GM11168 (cell line): ENCODE results near the gene HDAC4.

Experiments used
- in situ Hi-C: fragments of 300-500 bp; cut with MboI; formaldehyde crosslinking; loops from one replicate; pipeline ENCODE4 v1.12.0; 2022; ENCODE audit warnings: low sequenced_read_pairs; ENCODE audit not compliant: unreplicated experiment

Gene HDAC4

DNA sequence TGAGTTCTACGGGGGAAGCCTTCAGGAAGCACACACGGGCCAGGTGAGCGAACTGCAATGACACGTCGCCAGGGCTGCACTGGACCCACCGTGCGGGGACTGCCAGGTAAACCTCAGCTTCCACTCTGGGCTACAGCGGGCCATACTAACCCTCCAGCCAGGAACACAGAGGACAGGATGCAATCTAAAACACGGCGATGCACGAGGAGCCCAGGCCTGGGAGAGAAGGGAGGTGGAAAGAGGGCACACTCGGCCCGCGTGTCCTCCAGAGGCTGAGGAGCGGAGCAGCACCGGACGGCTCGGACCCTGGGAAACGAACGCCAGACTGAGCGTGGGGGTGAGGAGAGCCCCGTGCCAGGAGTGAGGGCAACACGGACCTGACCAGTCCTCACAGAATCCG is 69.3 kb downstream of the HDAC4 start:
- in situ Hi-C loops = no loop called here

DNA sequence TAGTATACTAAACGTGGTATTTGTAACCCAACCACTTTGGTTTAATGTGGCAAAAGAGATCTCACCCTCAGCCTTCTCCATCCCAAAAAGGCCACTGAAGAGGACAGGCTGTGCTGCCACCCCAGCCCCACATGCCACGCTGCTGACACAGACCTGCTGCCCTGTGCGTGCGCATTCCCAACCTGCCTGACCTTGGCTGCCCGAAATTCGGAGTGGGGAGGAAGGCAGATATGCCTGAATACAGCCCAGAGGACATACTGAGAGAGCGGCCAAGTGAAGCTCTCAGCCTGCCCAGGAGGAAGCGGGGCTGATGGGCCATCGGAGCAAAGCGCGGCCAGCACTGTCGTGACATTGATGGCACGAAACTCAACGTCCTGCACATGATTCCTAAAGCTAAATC is 70.0 kb downstream of the HDAC4 start:
- in situ Hi-C loops = no loop called here

DNA sequence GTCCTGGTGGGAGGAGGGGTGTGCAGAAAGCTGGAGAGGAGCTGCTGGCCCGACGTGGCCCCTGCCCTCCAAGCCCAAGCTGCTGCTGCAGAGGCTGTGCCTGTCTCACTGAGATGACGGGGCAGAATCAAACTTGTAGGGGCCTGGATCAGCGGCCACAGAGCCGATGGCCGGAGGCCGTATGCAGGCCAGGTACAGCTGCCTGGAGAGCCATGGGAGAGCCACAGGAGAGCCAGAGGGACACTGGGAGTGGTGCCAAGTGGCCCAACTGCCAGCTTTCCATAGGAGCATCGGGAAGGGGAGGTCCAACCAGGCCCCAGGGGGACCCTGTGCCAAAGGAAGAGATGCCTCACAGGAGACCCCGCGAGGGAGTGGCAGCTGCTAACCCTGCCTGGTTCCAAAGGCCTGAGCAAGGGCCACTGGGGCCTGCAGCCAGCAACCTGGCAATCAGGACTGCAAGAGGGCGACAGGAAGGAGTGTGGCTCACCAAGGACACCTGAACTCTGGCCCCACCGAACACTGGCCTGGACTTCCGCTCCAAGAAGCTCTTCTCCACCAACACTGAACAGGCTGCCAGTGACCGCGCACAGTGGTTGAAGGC is 70.7 kb downstream of the HDAC4 start:
- in situ Hi-C loops = no loop called here

DNA sequence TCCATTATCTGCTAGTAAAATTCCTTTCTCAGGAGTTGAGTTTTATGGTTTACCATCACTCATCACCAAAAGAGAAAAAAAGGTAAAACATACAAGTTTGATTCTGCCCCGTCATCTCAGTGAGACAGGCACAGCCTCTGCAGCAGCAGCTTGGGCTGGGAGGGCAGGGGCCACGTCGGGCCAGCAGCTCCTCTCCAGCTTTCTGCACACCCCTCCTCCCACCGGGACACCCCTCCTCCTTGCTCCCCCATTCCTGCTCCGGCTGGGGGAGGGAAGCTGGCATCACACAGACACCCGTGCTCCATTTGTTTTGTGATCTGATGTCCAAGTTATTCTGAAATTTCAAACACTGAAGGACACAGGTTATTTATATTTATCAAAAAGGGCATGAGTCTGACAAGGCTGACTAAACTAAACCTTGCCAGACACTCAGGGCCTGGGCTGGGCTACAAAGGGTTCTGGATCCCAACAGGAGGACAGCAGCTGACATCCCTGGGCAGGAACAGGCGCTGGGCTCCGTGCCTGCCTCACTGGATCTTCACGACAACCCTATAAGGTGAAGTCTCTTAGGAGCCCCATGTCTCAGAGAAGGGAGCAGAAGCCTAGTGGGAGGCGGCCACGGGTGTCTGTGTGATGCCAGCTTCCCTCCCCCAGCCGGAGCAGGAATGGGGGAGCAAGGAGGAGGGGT is 71.4 kb downstream of the HDAC4 start:
- in situ Hi-C loops = no loop called here

DNA sequence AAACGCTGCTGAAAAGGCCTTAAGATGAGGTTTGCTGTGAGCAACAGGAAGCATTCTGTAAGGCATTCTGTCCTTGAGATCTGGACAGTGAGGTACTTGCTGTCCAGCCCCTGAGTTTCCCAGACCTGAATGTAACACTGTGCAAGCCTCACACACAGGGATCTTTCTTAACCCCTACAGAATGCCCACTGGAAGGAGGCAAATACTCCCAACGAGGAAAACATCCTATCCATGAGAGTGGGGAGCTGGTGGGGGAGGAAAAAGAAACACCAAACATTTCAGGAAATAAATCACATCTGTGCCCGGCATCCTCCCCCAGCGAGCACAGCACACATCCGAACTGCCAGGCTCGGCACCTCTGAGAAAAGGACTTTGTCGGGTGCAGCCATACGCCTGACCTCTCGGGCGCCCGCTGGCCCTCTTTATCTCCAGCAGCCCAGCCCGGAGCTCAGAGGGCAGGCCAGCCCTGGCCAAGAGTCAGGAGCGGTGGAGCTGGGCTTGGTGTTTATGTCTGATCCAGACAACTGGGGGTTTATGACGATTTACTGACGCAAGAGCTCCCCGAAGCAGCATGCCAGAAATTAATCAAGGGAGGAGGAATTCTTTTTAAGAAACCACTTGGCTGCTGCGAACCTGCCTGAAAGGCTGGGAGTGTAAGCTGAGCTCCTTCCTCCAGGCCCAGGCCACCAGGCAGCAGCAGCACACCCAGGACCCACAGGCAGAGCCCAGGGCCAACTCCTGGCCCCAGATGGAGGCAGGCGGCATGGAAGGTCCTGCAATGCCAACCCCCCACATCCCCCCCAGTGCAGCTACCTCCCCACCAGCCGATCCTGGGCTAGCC is 72.2 kb downstream of the HDAC4 start:
- in situ Hi-C loops = no loop called here

DNA sequence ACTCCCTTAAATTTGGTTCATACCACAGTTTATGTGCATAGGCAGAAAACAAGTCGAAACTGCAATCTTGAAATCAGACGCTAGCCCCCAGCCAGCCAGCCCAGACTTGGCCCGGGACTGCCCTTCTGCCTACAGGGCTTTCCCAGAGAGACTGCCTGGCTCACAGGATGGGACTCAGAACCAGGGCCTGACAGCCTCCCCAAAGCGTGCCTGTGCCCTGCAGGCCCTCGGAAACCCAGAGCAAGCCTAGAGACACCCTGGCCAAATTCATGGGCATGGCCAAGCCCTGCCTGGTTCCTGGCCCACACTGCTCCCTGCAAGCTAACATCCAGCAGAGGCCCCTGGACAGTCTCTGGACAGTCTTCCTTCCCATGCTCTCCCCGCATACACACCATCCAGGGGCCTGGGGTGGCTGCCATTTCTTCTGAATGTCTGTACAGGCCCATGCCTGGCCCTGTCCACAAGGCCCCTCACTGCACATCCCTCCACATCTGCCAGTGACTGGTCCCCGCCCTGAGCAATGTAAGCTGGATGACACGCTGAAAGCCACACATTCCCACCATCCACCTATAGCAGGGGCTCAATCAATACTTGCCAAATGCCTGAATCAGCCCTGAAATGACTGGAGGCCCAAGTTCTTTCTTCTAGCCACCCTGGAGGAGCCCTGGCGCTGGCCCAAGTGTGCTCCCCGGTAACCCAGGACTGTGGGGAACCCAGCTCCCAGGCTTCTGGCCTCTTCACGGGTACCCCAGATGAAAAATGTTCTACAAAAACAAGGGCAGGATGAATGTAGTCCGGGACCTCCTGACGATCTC is 73.1 kb downstream of the HDAC4 start:
- in situ Hi-C loops = no loop called here

DNA sequence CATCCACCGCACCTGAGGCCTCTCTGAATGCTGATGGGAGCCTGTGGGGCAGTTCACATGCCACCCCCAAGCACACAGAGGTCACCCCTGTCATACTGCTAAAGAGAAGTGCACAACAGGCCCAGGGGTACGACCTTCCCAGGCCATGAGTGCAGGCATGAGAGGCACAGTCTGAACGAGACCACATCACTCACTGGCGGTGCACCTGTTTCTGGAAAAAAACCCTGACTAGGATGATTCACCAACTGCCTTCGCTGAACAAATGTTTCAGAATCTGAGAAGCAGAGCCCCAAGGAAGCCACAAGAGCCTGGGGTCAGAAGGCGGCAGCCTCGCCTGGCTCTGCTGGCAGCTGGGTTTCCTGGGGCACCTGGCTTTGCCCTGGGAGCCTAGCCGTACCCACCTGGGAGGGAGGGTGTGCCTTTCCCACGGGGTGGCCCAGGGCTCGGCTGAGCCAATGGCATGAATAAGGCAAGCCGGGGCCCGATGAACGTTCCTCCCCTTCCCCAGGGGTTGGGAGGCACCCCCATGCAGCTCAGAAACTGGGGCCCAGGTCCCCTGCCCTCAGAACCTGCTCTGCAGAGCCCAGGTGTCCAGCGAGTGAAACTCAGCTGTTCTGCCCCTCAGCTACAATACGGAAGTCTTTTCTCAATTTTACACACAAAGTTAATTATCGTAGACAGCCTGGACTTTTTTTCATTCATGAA is 73.8 kb downstream of the HDAC4 start:
- in situ Hi-C loops = no loop called here

DNA sequence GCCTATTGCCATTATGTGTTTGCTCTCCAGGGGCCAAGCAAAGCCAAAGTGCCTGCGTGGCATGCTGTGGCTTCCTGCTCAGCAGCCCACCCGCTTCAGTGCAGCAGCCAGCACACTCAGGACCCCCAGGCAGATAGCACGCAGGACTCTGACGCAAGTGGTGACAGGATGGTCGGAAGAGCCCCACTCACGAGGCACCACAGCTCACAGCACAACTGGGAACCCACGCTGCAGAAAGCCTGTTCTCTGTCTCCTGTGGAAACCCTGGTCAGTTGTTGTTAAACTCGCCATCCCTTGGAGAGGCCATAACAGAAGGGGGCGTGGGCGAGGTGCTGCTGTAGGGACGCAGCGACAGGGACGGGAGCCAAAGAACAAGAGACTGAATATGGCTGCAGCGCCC is 76.4 kb downstream of the HDAC4 start:
- in situ Hi-C loops = no loop called here

DNA sequence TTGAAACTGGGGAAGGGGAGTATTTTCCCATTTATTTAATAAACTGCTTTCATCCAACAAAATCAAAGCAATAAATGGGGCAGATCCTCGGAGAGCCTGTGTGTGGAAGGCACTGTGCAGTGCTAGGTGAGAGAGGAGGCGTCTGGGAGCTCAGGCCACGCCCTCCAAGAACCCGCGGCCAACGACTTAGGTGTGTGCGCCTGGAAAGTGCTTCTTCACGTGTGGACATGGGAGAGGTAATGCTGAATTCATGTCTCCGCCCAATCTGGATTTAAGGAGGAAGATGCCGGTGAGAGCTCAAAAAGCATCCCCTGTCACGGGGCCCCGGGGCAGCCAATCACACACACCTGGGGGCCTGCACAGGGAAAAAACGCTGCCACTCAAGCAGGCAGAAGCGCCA is 77.4 kb downstream of the HDAC4 start:
- in situ Hi-C loops = no loop called here

DNA sequence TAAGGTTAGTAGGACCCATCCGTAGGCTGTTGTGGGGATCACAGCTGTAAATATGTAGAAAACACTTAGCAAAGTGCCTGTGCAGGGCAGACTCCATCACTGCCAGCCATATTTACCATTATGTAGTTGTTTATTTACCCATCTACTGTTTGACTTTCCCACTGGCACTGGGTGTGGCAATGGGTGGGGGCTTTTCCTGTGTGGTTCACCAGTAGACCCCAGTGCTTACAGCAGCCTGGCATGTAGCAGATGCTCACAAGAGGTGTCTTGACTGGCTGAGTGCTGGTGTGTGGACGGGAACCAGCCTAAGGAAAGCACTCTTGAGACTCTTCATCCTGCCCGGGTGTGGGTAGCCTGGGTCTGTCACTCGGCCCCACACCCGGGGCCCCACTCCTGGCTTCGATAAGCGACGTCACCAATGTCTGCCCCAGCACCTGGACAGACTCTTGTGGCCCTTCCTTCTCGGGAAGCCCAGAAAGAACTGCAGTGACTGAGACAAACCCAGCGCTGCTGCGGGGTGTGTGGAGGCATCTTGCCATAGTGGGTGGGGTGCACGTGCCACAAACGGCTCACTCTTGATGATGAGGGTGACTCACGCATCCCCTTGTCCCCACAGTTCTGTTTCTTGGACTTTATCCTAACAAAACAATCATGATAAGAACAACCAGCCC is 78.3 kb downstream of the HDAC4 start:
- in situ Hi-C loops = no loop called here

DNA sequence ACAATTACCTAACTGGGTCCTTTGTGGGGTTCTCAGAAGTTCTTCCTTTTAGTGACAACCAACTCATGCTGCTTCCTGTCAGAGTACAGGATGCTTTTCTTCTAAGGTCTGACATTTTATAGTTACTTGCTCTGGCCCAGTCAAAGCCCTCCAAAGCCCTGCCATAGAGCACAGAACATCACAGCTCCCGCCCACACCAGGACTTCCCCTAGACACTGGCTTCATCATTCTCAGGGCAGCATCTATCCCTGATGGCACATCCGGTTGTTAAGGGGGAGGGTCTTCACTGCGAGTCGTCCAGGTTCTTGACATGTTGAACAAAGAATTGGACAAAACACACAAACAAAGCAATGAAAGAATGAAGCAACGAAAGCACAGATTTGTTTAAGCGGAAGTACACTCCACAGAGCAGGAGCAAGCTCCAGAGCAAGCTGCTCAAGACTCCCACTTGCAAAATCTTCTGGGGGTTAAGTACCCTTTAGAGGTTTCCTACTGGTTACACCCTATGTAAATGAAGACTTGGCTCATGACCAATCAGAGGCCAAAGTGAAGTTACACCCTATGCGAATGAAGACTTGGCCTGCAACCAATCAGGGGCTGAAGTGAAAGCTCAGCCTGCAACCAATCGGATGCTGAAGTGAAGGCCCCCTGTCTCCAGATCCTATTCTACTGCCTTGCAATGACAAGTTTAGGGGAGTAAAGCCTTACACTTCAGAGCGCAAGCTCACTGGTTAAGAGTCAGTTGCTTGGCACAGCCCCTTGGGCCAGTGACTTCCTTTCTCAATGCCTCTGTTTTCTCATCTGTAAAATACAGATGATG is 79.0 kb downstream of the HDAC4 start:
- in situ Hi-C loops = no loop called here

DNA sequence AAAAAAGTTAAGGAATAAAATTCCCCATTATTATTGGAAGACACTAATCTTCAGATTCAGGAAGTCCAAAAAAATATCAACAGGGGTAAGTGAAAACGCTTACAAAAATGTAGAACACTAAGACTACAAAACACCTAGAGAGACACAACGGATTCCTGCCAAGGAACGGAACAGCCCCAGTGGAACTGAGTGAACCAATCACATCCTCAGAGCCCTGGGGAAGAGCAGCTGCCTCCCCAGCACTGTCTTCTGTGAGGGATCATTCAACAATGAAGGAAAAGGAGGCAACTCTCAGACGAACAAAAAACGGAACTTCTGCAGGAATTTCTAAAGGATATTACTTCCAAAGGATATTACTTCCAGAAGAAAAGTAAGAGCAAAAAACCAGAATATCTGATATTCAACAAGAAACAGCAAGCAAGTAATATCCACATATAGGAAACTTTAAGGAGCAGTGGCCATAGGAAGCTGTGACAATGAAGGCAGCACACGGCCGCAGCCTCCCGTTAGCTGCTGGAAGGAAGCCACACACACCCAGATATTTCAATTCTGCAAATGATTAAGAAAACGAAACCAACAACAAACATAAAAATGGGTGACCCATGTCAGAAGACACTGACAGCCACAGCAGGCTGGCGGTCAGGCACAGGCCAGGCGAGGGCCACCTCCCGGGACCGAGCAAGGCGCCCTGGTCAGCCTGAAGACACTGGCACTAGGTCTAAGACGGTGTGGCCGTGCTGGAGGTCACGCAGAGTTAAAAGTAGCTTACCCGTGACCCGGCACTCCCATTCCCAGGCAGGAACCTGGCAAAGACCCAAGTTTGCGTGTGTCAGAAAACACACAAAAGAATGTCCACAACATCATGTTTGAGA is 81.8 kb downstream of the HDAC4 start:
- in situ Hi-C loops = no loop called here

DNA sequence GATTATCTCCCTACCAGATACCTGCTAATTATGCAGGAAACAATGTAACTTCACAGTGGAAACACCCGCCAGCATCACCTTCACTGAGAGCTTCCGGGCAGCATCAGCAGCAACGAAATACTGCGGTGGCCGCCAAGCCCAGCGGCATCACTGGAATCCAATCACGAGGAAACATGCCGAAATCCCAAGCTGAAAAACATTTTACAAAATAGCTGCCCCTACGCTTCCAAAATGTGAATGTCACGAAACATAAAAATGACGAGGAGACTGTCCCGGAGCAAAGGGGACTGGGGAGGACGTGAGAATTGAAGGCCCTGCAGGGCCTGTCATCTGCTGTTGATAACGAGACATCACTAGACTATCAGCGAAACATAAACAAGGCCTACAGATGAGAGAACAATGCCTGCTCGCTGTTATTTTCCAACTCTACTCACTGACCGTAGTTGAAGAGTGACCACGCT is 82.6 kb downstream of the HDAC4 start:
- in situ Hi-C loops = no loop called here

DNA sequence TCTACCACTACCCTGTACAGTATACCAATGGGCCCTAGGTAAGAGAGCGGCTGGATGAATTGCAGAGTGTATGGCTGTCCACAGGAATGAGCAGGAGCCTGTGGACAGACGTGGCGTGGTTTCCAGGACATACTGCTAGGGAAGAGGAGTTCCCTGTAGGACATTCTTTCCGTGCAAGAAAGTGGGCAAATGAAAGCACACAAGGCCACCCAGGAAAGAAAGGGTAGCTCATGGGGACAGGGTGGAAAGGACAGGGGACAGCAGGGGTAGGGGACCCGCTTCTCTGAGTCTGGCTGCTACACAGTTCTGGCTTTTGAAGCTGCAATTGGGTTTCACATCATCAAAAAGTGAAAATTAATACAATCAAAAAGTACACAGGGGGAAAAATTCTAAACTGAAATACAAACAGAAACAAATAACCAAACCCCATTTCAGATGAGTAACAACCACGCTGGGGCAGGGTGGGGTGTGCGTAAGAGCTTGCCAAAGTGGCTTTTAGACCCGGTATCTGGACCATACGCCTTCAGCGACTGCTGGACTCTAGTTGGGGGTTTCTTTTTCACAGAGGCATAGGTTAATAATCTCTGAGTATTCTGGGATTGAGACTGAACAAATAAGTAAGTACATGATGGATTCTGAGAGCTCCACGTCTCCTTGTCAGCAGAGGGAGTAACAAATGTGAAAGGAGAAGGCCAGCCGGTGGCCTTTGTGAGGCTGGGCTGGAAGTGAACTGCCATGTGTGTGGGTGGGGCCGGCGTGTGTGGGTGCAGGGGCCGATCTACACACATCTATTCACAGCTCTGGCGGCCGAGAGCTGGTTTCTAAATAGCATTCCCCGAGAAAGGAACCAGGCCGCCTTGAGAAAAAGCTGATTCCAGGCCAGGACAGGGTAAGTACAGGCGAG is 84.0 kb downstream of the HDAC4 start:
- in situ Hi-C loops = no loop called here

DNA sequence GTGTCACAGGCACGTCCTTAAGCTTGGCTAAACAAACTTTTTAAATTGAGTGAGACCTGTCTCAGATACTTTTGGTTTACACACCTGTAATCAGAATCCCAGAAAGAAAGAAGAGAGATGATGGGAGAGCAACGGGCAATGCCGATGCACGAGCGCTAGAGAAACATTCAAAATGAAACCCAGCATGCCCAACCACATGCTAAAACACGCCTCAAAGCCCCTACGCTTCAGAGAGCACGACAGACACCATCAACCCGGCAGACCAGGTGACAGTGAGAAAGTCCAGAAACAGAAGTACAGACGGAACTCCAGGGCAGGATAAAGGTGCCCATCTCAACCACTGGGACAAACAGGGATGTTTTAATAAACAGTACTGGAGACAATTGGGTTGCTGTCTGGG is 85.5 kb downstream of the HDAC4 start:
- in situ Hi-C loops = no loop called here

DNA sequence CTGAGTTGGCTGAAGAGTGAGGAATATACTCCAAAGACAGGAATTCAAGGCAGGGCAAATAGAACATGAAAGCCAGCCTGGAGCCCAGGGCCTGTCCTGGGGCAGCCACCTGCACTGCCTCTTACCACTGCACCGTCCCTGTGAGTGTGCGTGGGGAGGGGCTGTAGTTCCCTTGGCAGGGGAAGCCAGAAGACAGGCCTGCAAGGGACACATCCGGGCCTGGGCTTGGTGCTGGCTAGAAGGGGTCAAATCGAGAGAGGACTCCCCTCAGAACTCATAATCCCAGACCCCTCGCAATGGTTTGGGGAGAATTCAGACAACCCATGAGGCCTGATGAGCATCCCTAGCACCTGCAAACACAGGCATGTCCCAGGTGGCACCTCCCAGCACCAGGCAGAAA is 87.0 kb downstream of the HDAC4 start:
- in situ Hi-C loops = no loop called here
